Activated CD4-positive, alpha-beta T cell treated with anti-CD3 and anti-CD28 coated beads, Interleukin-2, amount 10 ng/mL, durations not matched to agents 7 days and 5 days (primary cell): ENCODE measurements around the gene CIDEA. TPM values are rescaled to one million over a fixed set of nuclear protein-coding genes. Genes with fewer than 3 reads are reported as not detected.

Experiments used
- CTCF ChIA-PET: fragments of 350-600 bp; sonication (Branson Sonifier 250); formaldehyde crosslinking; loops from one replicate; lab custom pipeline; 2021; ENCODE audit warnings: antibody characterized with exemption; lab: Charles Lee
- POLR2A ChIA-PET: fragments of 350-600 bp; sonication (Branson Sonifier 250); formaldehyde crosslinking; loops from one replicate; lab custom pipeline; 2021; ENCODE audit warnings: antibody characterized with exemption; lab: Charles Lee
- DNase-seq: peaks from one replicate; pipeline ENCODE4 v3.0.0-alpha.2; 2020
- H3K27ac Mint-ChIP-seq: one replicate; pipeline ENCODE4 v1.8.0; 2021; ENCODE audit warnings: mild to moderate bottlenecking, moderate library complexity, mixed read lengths
- H3K27me3 Mint-ChIP-seq: one replicate; pipeline ENCODE4 v1.8.0; 2021; ENCODE audit warnings: mixed read lengths
- H3K36me3 Mint-ChIP-seq: one replicate; pipeline ENCODE4 v1.8.0; 2021; ENCODE audit warnings: low read depth, mixed read lengths
- H3K4me1 Mint-ChIP-seq: one replicate; pipeline ENCODE4 v1.8.0; 2021; ENCODE audit warnings: mixed read lengths
- H3K4me3 Mint-ChIP-seq: one replicate; pipeline ENCODE4 v1.8.0; 2021; ENCODE audit warnings: mild to moderate bottlenecking, moderate library complexity, mixed read lengths
- H3K9me3 Mint-ChIP-seq: one replicate; pipeline ENCODE4 v1.8.0; 2021; ENCODE audit warnings: mixed read lengths
- total RNA-seq, 2 experiments: library from RNA; stranded (reverse); gene quantifications; one replicate each; pipeline ENCODE4 v1.2.3, GENCODE V29; 2021

CIDEA gene
- total RNA-seq, 2 experiments from 2014 or later, result not detected

GRCh38 chr18:12296457-12296856 lies 42.3 kb downstream of the CIDEA start:
- Mint-ChIP-seq H3K27me3 (peaks cover 8% of the 10 kb centered on the region), H3K36me3 (no peaks in the 10 kb centered on the region), H3K4me1 (no peaks in the 10 kb centered on the region), H3K27ac (no peak overlapping the region), H3K4me3 (no peak overlapping the region), H3K9me3 (no peaks in the 10 kb centered on the region)
- DNase-seq, result no peak
- CTCF ChIA-PET, result no interaction called here
- POLR2A ChIA-PET, result no interaction called here

- ChIA-PET CTCF (interaction anchor here (1.0 to 1.2 kb wide), 2 partner anchors 27 to 28 kb away, joined by 3 to 4 read pairs; no protein-coding TSS in a partner anchor), POLR2A (no interaction called here)
- Mint-ChIP-seq H3K4me1 (no peaks in the 10 kb centered on the region), H3K27me3 (peaks cover 15% of the 10 kb centered on the region), H3K36me3 (no peaks in the 10 kb centered on the region), H3K27ac (no peak overlapping the region), H3K4me3 (no peak overlapping the region), H3K9me3 (no peaks in the 10 kb centered on the region)
- DNase-seq, result no peak
Observed at GRCh38 chr18:12299862-12300261, 45.7 kb downstream of the CIDEA start.

GRCh38 chr18:12301263-12302005 lies 47.3 kb downstream of the CIDEA start:
- no peak overlapping the region for H3K4me3 Mint-ChIP-seq
- DNase-seq, result no peak
- H3K27ac Mint-ChIP-seq, result no peak overlapping the region
- CTCF ChIA-PET, result interaction anchor here (0.7 kb wide), 1 partner anchor 66 kb away, joined by 3 read pairs; no protein-coding TSS in a partner anchor
- H3K27me3 Mint-ChIP-seq, result peaks cover 28% of the 10 kb centered on the region
- no peaks in the 10 kb centered on the region for H3K4me1 Mint-ChIP-seq
- POLR2A ChIA-PET, result no interaction called here
- H3K36me3 Mint-ChIP-seq, result no peaks in the 10 kb centered on the region
- H3K9me3 Mint-ChIP-seq, result no peaks in the 10 kb centered on the region

- Mint-ChIP-seq H3K27me3 (peaks cover 37% of the 10 kb centered on the region), H3K9me3 (no peaks in the 10 kb centered on the region), H3K36me3 (no peaks in the 10 kb centered on the region), H3K4me1 (peaks cover 9% of the 10 kb centered on the region), H3K4me3 (no peak overlapping the region), H3K27ac (no peak overlapping the region)
- CTCF ChIA-PET, result interaction anchor here (0.7 kb wide), 1 partner anchor 65 kb away, joined by 3 read pairs; no protein-coding TSS in a partner anchor
- no peak for DNase-seq
- POLR2A ChIA-PET, result no interaction called here
Observed at GRCh38 chr18:12302391-12303147, 48.4 kb downstream of the CIDEA start.

GRCh38 chr18:12304351-12305210 lies 50.4 kb downstream of the CIDEA start:
- H3K9me3 Mint-ChIP-seq, result peaks cover 3% of the 10 kb centered on the region
- no peak overlapping the region for H3K4me3 Mint-ChIP-seq
- peaks cover under 1% of the 10 kb centered on the region for H3K36me3 Mint-ChIP-seq
- no peak overlapping the region for H3K27ac Mint-ChIP-seq
- H3K27me3 Mint-ChIP-seq, result peaks cover 47% of the 10 kb centered on the region
- ChIA-PET POLR2A (no interaction called here), CTCF (no interaction called here)
- no peak for DNase-seq
- H3K4me1 Mint-ChIP-seq, result peaks cover 13% of the 10 kb centered on the region

DNA sequence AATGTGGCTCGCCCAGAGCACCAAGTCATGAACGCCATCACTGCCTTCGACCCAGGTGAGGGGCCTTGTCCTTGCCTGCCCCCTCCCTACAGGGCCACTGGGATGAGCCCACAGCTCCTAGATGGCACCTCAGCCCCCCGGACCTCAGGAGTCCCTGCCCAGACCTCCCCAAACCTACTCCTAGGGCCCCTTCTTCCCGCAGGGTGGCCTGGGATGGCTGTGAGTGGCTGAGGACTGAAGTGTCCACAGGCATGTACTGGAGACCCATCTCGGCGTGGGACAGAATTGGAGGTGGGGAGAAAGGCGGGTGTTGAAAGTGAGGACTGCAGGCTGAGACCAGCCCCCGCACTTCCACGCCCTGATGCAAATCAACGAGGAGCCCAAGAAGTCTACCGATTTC lies 51.0 kb downstream of the CIDEA start:
- Mint-ChIP-seq H3K36me3 (peaks cover 2% of the 10 kb centered on the region), H3K9me3 (peaks cover 5% of the 10 kb centered on the region), H3K4me1 (peaks cover 14% of the 10 kb centered on the region), H3K27ac (no peak overlapping the region), H3K4me3 (no peak overlapping the region), H3K27me3 (peaks cover 49% of the 10 kb centered on the region)
- CTCF ChIA-PET, result interaction anchor here (1.0 kb wide), 1 partner anchor 22 kb away, joined by 3 read pairs; no protein-coding TSS in a partner anchor
- POLR2A ChIA-PET, result no interaction called here
- DNase-seq, result no peak

GRCh38 chr18:12305930-12306629 lies 51.9 kb downstream of the CIDEA start:
- H3K4me1 Mint-ChIP-seq, result peaks cover 14% of the 10 kb centered on the region
- H3K36me3 Mint-ChIP-seq, result peaks cover 2% of the 10 kb centered on the region
- H3K27me3 Mint-ChIP-seq, result peaks cover 53% of the 10 kb centered on the region
- CTCF ChIA-PET, result interaction anchor here (1.0 to 1.1 kb wide), 2 partner anchors 21 to 22 kb away, joined by 3 read pairs; no protein-coding TSS in a partner anchor
- H3K9me3 Mint-ChIP-seq, result peaks cover 7% of the 10 kb centered on the region
- H3K27ac Mint-ChIP-seq, result no peak overlapping the region
- DNase-seq, result no peak
- POLR2A ChIA-PET, result no interaction called here
- H3K4me3 Mint-ChIP-seq, result no peak overlapping the region

- Mint-ChIP-seq H3K9me3 (peaks cover 9% of the 10 kb centered on the region), H3K4me3 (peak overlapping the region; percentile 67), H3K4me1 (peaks cover 14% of the 10 kb centered on the region), H3K27ac (no peak overlapping the region), H3K36me3 (peaks cover 7% of the 10 kb centered on the region), H3K27me3 (peaks cover 56% of the 10 kb centered on the region)
- POLR2A ChIA-PET, result no interaction called here
- DNase-seq, result no peak
- CTCF ChIA-PET, result interaction anchor here (0.7 to 1.1 kb wide), 2 partner anchors 8 to 21 kb away, joined by 3 read pairs; no protein-coding TSS in a partner anchor
Observed at GRCh38 chr18:12306752-12307700, 52.9 kb downstream of the CIDEA start.

DNA sequence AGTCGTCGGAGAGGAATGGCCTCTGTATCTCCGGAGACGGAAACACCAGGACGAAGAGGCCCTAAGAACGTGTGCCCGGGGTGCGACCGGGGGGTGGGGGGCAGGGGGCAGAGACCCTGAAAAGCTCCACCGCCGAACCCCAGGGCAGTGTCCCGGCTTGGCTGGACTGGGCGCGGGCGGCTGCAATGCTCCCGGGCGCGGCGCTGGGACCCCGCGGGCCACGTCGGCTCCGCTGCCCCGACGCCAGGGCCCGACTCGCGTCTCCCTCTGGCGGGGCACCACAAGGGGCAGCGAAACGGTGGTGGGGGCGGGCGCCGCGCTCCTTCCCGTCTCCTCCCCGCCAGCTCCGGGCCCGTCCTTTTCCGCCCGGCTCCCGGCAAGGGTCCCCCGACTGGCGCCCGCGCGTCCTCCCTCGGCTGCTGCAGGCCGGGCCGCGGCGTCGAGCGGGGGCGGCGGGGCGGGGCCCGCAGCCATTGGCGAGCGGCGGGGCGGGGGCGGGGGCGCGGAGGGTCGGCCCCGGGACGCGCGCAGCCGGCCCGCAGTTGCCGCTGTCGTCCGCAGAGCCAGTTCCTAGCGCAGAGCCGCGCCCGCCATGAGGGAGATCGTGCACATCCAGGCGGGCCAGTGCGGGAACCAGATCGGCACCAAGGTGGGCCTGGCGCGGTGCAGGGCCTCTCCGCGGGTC lies 53.7 kb downstream of the CIDEA start, which contains the start of gene TUBB6:
Gene TUBB6, plus strand, starts transcription at position 541 of the 685 bp plus-strand sequence. Its CDS starts 52 bp downstream, at position 593.
- ChIA-PET POLR2A (no interaction called here), CTCF (interaction anchor here (0.7 kb wide), 1 partner anchor 9 kb away, joined by 3 read pairs; no protein-coding TSS in a partner anchor)
- no peak for DNase-seq
- Mint-ChIP-seq H3K4me1 (peaks cover 14% of the 10 kb centered on the region), H3K27ac (no peak within 1 kb of the TSS), H3K36me3 (peaks cover 7% of the 10 kb centered on the region), H3K27me3 (peaks cover 56% of the 10 kb centered on the region), H3K4me3 (peak within 1 kb of the TSS; percentile 67), H3K9me3 (peaks cover 9% of the 10 kb centered on the region)

DNA sequence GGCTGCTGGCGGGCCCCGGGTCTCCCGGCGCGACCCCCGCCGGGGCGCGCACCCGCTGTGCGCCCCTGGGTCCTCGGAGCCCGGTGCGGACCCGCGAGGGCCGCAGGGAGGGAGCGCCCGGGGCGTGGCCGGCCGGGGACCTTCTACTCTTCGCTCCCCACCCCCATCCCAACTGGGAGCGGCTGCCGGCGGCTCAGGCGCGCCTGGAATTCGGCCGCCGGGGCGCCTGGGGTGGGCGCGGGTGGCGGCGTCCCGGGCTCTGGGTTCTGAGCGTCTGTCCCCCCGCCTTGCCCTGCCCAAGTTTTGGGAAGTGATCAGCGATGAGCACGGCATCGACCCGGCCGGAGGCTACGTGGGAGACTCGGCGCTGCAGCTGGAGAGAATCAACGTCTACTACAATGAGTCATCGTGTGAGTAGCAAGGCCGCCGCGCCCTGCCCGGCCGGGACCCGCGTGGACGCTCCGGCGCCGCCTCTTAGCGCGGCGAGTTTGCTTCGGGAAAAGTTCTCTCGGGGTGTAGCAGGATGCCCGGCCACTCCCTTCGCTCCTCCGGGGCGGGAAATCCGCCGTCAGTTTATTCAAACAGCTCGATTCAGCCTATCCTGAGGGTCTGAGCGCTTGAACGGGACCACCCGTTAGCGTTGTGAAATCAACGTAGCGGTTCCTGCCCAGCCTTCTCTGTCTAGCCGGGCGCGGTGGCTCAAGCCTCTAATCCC lies 54.4 kb downstream of the CIDEA start:
- POLR2A ChIA-PET, result no interaction called here
- H3K27me3 Mint-ChIP-seq, result peaks cover 58% of the 10 kb centered on the region
- H3K4me1 Mint-ChIP-seq, result peaks cover 14% of the 10 kb centered on the region
- peaks cover 7% of the 10 kb centered on the region for H3K36me3 Mint-ChIP-seq
- H3K27ac Mint-ChIP-seq, result no peak overlapping the region
- H3K4me3 Mint-ChIP-seq, result peak overlapping the region; percentile 36
- peaks cover 12% of the 10 kb centered on the region for H3K9me3 Mint-ChIP-seq
- CTCF ChIA-PET, result interaction anchor here (0.9 to 1.0 kb wide), 2 partner anchors 9 to 19 kb away, joined by 3 read pairs; no protein-coding TSS in a partner anchor
- DNase-seq, result no peak
